ENCODE measurements around the gene SEC16B.

SEC16B gene

DNA sequence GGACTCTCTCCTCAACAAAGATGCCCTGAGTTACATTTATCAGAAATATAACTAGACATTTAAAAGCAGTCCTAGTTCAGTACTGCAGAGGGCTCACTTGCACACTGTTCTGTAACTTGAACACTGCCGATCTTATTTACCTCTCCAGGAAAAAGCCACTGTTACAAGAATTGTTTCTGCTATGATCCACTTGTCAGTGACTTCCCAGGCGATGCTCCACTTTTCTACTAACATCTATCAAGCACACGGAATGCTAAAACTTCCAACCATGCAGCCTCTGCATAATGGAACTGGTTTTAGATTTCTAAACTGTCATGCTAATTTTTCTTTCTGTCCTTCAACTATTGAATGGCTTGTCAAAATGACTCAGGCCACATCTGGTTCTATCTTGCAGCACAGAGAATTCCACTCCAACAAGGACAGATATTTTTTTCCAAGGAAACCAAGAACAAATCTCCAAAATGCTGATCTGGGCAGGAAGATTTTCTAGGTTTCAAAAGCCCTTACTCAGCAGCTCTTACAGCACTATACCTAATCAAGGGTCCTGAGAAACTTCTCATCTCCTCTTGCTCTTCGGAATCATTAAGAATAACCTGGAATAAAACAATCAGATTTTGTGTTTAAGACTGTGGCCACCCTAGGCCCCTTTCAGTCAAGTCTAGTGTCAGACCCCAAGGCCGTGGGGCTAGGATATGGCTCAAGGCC, 9.9 kb downstream of the SEC16B start:
- Histone ChIP-seq H3K9me3 (ENCODE audit: control insufficient read depth, insufficient read depth, low read depth, low read length) (no peaks in the 10 kb centered on the region), H3K27ac (ENCODE audit: extremely low read depth, low read depth, low read length) (no peak overlapping the region), H3K4me3 (ENCODE audit: low read depth, low read length) (no peak overlapping the region), H3K36me3 (ENCODE audit: control insufficient read depth in 2 of 2, insufficient read depth in 1 of 2, low read length in 2 of 2) (no peaks in the 10 kb centered on the region), H3K4me1 (ENCODE audit: control insufficient read depth, insufficient read depth, low read length) (no peaks in the 10 kb centered on the region)
- POLR2A ChIA-PET, result no interaction called here
- CTCF ChIA-PET, result interaction anchor here (0.7 kb wide), 1 partner anchor 34 kb away, joined by 3 read pairs; no protein-coding TSS in a partner anchor
- TF ChIP-seq ZNF654 (tag by site-specific recombination; IDR thresholded peaks at IDR 0.05; ENCODE audit: low read depth) (peak; percentile 28), ZNF10 (tag by site-specific recombination; IDR thresholded peaks at IDR 0.05) (peak; percentile 28; the same call in 1 of the 2 replicates), ZXDB (tag by site-specific recombination; IDR thresholded peaks at IDR 0.05) (no peak), TCF7L2 (IDR thresholded peaks at IDR 0.05; ENCODE audit: borderline replicate concordance, low read depth, low read length) (no peak)
- TF ChIP-seq, protein P1, sequence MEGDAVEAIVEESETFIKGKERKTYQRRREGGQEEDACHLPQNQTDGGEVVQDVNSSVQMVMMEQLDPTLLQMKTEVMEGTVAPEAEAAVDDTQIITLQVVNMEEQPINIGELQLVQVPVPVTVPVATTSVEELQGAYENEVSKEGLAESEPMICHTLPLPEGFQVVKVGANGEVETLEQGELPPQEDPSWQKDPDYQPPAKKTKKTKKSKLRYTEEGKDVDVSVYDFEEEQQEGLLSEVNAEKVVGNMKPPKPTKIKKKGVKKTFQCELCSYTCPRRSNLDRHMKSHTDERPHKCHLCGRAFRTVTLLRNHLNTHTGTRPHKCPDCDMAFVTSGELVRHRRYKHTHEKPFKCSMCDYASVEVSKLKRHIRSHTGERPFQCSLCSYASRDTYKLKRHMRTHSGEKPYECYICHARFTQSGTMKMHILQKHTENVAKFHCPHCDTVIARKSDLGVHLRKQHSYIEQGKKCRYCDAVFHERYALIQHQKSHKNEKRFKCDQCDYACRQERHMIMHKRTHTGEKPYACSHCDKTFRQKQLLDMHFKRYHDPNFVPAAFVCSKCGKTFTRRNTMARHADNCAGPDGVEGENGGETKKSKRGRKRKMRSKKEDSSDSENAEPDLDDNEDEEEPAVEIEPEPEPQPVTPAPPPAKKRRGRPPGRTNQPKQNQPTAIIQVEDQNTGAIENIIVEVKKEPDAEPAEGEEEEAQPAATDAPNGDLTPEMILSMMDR (tag by site-specific recombination; IDR thresholded peaks at IDR 0.05), result peak; percentile 11; the same call in 1 of the 2 replicates
- TF ChIP-seq, protein P2, sequence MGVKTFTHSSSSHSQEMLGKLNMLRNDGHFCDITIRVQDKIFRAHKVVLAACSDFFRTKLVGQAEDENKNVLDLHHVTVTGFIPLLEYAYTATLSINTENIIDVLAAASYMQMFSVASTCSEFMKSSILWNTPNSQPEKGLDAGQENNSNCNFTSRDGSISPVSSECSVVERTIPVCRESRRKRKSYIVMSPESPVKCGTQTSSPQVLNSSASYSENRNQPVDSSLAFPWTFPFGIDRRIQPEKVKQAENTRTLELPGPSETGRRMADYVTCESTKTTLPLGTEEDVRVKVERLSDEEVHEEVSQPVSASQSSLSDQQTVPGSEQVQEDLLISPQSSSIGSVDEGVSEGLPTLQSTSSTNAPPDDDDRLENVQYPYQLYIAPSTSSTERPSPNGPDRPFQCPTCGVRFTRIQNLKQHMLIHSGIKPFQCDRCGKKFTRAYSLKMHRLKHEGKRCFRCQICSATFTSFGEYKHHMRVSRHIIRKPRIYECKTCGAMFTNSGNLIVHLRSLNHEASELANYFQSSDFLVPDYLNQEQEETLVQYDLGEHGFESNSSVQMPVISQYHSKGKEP (tag by site-specific recombination; IDR thresholded peaks at IDR 0.05), result no peak

DNA sequence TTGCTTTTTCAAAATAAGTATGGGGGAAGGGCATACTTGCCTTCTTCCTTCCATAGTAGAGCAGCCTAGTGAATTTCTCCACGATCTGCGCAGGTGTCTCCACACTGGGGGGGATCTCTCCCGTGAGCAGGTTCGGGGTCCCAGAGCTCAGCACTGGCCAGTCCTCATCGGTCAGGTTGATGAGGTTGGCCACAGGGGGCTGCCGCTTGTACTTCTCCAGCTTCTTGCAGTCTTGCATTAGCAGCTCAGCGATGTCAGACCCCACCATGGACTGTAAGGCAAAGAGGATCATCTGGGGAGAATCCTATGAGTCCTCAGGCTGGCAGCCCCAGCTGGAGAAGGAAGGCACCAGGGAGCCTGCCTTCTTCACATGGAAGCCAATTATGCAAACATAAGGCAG, 11.8 kb downstream of the SEC16B start:
- H3K4me1 ChIP-seq (ENCODE audit: control insufficient read depth, insufficient read depth, low read length), result no peaks in the 10 kb centered on the region
- ChIA-PET CTCF (interaction anchor here (0.6 to 1.4 kb wide), 4 partner anchors 10 to 364 kb away, joined by 3 to 5 read pairs (median 3); no protein-coding TSS in a partner anchor), POLR2A (no interaction called here)
- no peak overlapping the region for H3K4me3 ChIP-seq (ENCODE audit: low read depth, low read length)
- TF ChIP-seq ZNF133 (tag by site-specific recombination; IDR thresholded peaks at IDR 0.05), result peak; percentile 71
- no peak for TF ChIP-seq ZSCAN30 (tag by site-specific recombination; IDR thresholded peaks at IDR 0.05)
- no peak overlapping the region for H3K27ac ChIP-seq (ENCODE audit: extremely low read depth, low read depth, low read length)
- H3K36me3 ChIP-seq (ENCODE audit: control insufficient read depth in 2 of 2, insufficient read depth in 1 of 2, low read length in 2 of 2), result no peaks in the 10 kb centered on the region
- H3K9me3 ChIP-seq (ENCODE audit: control insufficient read depth, insufficient read depth, low read depth, low read length), result no peaks in the 10 kb centered on the region

- Histone ChIP-seq H3K36me3 (ENCODE audit: control insufficient read depth in 2 of 2, insufficient read depth in 1 of 2, low read length in 2 of 2) (no peaks in the 10 kb centered on the region), H3K4me3 (ENCODE audit: low read depth, low read length) (no peak overlapping the region), H3K9me3 (ENCODE audit: control insufficient read depth, insufficient read depth, low read depth, low read length) (no peaks in the 10 kb centered on the region), H3K27ac (ENCODE audit: extremely low read depth, low read depth, low read length) (no peak overlapping the region), H3K4me1 (ENCODE audit: control insufficient read depth, insufficient read depth, low read length) (no peaks in the 10 kb centered on the region)
- ChIA-PET POLR2A (no interaction called here), CTCF (interaction anchor here (0.6 to 1.2 kb wide), 3 partner anchors 9 to 1952 kb away, joined by 3 to 6 read pairs (median 3); no protein-coding TSS in a partner anchor)
- TF ChIP-seq ZNF146 (tag by site-specific recombination; IDR thresholded peaks at IDR 0.05) (no peak), ZNF2 (tag by site-specific recombination; IDR thresholded peaks at IDR 0.05) (no peak), ZNF555 (tag by site-specific recombination; conservative IDR thresholded peaks at IDR 0.05) (no peak), ZNF670 (tag by site-specific recombination; IDR thresholded peaks at IDR 0.05; ENCODE audit: low read depth) (no peak), ZNF596 (tag by site-specific recombination; IDR thresholded peaks at IDR 0.05) (no peak), ZNF426 (tag by site-specific recombination; IDR thresholded peaks at IDR 0.05) (no peak), ZNF677 (tag by site-specific recombination; IDR thresholded peaks at IDR 0.05) (no peak), EGR2 (tag by site-specific recombination; IDR thresholded peaks at IDR 0.05; ENCODE audit: low read depth) (no peak), ZNF391 (tag by site-specific recombination; IDR thresholded peaks at IDR 0.05; ENCODE audit: borderline replicate concordance, low read depth) (no peak), ZNF404 (tag by site-specific recombination; IDR thresholded peaks at IDR 0.05) (no peak), ZNF558 (tag by site-specific recombination; IDR thresholded peaks at IDR 0.05) (no peak), ZNF707 (tag by site-specific recombination; IDR thresholded peaks at IDR 0.05) (no peak), ZNF561 (tag by site-specific recombination; IDR thresholded peaks at IDR 0.05; ENCODE audit: borderline replicate concordance) (no peak), GLIS2 (tag by site-specific recombination; IDR thresholded peaks at IDR 0.05) (no peak), ZFP37 (tag by site-specific recombination; IDR thresholded peaks at IDR 0.05) (no peak)
- TF ChIP-seq, protein P3, sequence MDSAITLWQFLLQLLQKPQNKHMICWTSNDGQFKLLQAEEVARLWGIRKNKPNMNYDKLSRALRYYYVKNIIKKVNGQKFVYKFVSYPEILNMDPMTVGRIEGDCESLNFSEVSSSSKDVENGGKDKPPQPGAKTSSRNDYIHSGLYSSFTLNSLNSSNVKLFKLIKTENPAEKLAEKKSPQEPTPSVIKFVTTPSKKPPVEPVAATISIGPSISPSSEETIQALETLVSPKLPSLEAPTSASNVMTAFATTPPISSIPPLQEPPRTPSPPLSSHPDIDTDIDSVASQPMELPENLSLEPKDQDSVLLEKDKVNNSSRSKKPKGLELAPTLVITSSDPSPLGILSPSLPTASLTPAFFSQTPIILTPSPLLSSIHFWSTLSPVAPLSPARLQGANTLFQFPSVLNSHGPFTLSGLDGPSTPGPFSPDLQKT (IDR thresholded peaks at IDR 0.05; ENCODE audit: borderline replicate concordance, low read depth, low read length), result no peak
- TF ChIP-seq, protein P4, sequence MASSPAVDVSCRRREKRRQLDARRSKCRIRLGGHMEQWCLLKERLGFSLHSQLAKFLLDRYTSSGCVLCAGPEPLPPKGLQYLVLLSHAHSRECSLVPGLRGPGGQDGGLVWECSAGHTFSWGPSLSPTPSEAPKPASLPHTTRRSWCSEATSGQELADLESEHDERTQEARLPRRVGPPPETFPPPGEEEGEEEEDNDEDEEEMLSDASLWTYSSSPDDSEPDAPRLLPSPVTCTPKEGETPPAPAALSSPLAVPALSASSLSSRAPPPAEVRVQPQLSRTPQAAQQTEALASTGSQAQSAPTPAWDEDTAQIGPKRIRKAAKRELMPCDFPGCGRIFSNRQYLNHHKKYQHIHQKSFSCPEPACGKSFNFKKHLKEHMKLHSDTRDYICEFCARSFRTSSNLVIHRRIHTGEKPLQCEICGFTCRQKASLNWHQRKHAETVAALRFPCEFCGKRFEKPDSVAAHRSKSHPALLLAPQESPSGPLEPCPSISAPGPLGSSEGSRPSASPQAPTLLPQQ (tag by site-specific recombination; IDR thresholded peaks at IDR 0.05), result no peak
These were observed 15.8 kb downstream of the SEC16B start for GRCh38 chr1:177954076-177954475.

Measured in HEK293 (cell line).